ENCODE measurements around the gene ERCC1. TPM values are rescaled to one million over a fixed set of nuclear protein-coding genes. Genes with fewer than 3 reads are reported as not detected.

The ERCC1 gene
- total RNA-seq, 3 donors from 2014 or later: 89.9 to 96.7 (median 91.2) TPM

DNA sequence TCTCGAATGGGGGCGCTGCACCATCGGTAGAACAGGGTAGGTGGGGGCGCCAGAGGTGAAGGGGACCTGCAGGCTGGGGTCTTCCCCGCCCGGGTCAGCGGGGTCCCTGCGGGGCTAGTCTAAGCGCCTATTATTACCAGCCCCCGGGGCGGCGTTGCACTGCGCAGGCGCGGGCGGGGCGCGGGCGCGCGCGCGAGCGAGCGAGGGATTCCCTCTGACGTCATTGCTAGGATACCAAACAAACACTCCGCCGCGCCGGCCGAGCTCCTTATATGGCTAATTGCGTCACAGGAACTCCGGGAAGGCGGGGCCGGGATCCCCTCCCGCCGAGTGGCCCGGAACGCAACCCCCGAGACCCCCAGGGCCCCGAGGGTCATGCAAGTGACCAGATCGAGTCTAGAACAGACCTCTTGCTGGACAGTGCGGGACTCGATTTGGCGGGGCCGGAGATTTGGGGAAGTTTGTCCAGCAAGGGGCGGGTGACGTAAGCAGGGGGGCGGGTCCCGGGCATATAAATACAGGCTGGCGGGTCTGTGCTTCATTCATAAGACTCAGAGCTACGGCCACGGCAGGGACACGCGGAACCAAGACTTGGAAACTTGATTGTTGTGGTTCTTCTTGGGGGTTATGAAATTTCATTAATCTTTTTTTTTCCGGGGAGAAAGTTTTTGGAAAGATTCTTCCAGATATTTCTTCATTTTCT is 43.9 kb upstream of the ERCC1 start, which contains the start of gene FOSB:
FOSB (plus strand) TSS at position 541 of the 703 bp plus-strand sequence. CDS start 591 bp downstream, outside the sequence.
- Histone ChIP-seq H3K36me3 (no peaks in the 10 kb centered on the region), H3K4me3 (peak within 1 kb of the TSS; percentile 76 to 85 (median 84)), H3K9me3 (no peaks in the 10 kb centered on the region), H3K4me1 (peaks cover 5 to 8% of the 10 kb centered on the region in 2 donors), H3K27me3 (no peaks in the 10 kb centered on the region), H3K27ac (peak within 1 kb of the TSS; percentile 99 to 100)
- TF ChIP-seq POLR2A (IDR thresholded peaks at IDR 0.05) (peak; percentile 98), CTCF (IDR thresholded peaks at IDR 0.05) (no peak), POLR2AphosphoS5 (IDR thresholded peaks at IDR 0.05) (peak; percentile 98 to 99 (median 98))
- intact Hi-C loops (cut with DNase I; ENCODE audit: low total_unique reads): no loop called here
- peak; percentile 96 to 97 for DNase-seq (ENCODE audit: low spot score in 2 of 2)

GRCh38 chr19:45467115-45467455 is 43.4 kb upstream of the ERCC1 start:
- Histone ChIP-seq H3K36me3 (no peaks in the 10 kb centered on the region), H3K27me3 (no peaks in the 10 kb centered on the region), H3K27ac (peak overlapping the region; percentile 99 to 100), H3K4me3 (peak overlapping the region; percentile 76 to 85 (median 84)), H3K4me1 (peaks cover 5 to 8% of the 10 kb centered on the region in 2 donors), H3K9me3 (no peaks in the 10 kb centered on the region)
- no peak for DNase-seq (ENCODE audit: low spot score in 2 of 2)
- TF ChIP-seq POLR2A (IDR thresholded peaks at IDR 0.05): no peak
- no peak for TF ChIP-seq POLR2AphosphoS5 (IDR thresholded peaks at IDR 0.05)
- TF ChIP-seq CTCF (IDR thresholded peaks at IDR 0.05): no peak
- intact Hi-C loops (cut with DNase I; ENCODE audit: low total_unique reads): no loop called here

DNA sequence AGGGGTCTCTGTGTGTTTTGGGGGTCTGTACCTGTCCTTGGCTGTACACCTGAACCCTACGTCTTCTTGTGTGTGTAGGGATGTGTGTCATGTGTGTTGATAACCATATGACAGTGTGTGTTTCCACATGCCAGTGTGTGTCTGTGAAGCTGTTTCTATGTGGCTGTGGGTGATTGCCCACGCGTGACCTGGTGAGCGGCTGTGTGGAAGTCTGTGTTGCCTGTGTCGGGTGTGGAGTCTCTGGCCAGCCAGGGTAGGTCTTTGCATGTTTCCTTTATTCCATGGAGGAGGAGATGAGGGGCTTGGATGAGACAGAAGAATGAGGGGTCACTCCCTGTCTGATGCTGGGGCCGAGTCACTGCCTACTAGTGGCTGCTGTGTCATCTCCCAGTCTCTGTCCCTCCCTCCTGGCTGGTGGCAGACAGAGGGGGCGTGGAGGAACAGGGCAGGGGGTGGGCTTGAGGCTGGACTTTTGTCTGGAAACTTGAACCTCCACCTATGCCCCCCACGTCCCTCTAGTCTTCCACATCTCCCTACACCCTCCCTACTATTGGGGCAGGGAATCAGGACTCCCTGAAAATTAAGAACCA is 41.2 kb upstream of the ERCC1 start:
- no peak overlapping the region for H3K27ac ChIP-seq
- DNase-seq (ENCODE audit: low spot score in 2 of 2): no peak
- H3K9me3 ChIP-seq: no peaks in the 10 kb centered on the region
- no peaks in the 10 kb centered on the region for H3K27me3 ChIP-seq
- intact Hi-C loops (cut with DNase I; ENCODE audit: low total_unique reads): no loop called here
- TF ChIP-seq CTCF (IDR thresholded peaks at IDR 0.05) (no peak), POLR2AphosphoS5 (IDR thresholded peaks at IDR 0.05) (no peak)
- peaks cover 3 to 5% of the 10 kb centered on the region in 2 donors for H3K4me1 ChIP-seq
- no peak overlapping the region for H3K4me3 ChIP-seq
- no peaks in the 10 kb centered on the region for H3K36me3 ChIP-seq

- intact Hi-C loops (cut with DNase I; ENCODE audit: low total_unique reads): no loop called here
- Histone ChIP-seq H3K27ac (no peak overlapping the region), H3K4me1 (peaks cover 3 to 5% of the 10 kb centered on the region in 2 donors), H3K4me3 (no peak overlapping the region), H3K27me3 (no peaks in the 10 kb centered on the region), H3K36me3 (no peaks in the 10 kb centered on the region), H3K9me3 (no peaks in the 10 kb centered on the region)
- TF ChIP-seq POLR2AphosphoS5 (IDR thresholded peaks at IDR 0.05) (no peak), POLR2A (IDR thresholded peaks at IDR 0.05) (no peak), CTCF (IDR thresholded peaks at IDR 0.05) (no peak)
- no peak for DNase-seq (ENCODE audit: low spot score in 2 of 2)
These were observed 40.6 kb upstream of the ERCC1 start for GRCh38 chr19:45464274-45464673.

GRCh38 chr19:45463241-45463640 is 39.5 kb upstream of the ERCC1 start:
- Histone ChIP-seq H3K9me3 (no peaks in the 10 kb centered on the region), H3K36me3 (no peaks in the 10 kb centered on the region), H3K4me3 (no peak overlapping the region), H3K27ac (no peak overlapping the region), H3K27me3 (no peaks in the 10 kb centered on the region), H3K4me1 (peaks cover 3 to 5% of the 10 kb centered on the region in 2 donors)
- DNase-seq (ENCODE audit: low spot score in 2 of 2): no peak
- intact Hi-C loops (cut with DNase I; ENCODE audit: low total_unique reads): no loop called here
- TF ChIP-seq POLR2AphosphoS5 (IDR thresholded peaks at IDR 0.05) (no peak), CTCF (IDR thresholded peaks at IDR 0.05) (no peak), POLR2A (IDR thresholded peaks at IDR 0.05) (no peak)

Measured in breast epithelium (tissue), 4 donors.